HepG2 (cell line): ENCODE results near the gene LRIF1. TPM values are rescaled to one million over a fixed set of nuclear protein-coding genes. Genes with fewer than 3 reads are reported as not detected.

Experiments used
- KLF9 ChIP-seq: IDR thresholded peaks from 2 replicates; pipeline ENCODE4 v1.6.1; 2016; ENCODE audit warnings: low read depth
- MEF2D ChIP-seq: sonication (generic); formaldehyde crosslinking; IDR thresholded peaks from 2 replicates; pipeline ENCODE4 v1.5.1; 2020; ENCODE audit warnings: mild to moderate bottlenecking, missing genetic modification reagents
- PRMT3 ChIP-seq: sonication (generic); formaldehyde crosslinking; IDR thresholded peaks from 2 replicates; pipeline ENCODE4 v1.8.1; 2022; ENCODE audit warnings: low read depth, mild to moderate bottlenecking, moderate library complexity, missing genetic modification reagents, borderline replicate concordance
- SKIL ChIP-seq: sonication (generic); formaldehyde crosslinking; IDR thresholded peaks from 2 replicates; pipeline ENCODE4 v1.8.0; 2022; ENCODE audit warnings: missing genetic modification reagents, mild to moderate bottlenecking, moderate library complexity, borderline replicate concordance
- ZBTB39 ChIP-seq: sonication (generic); formaldehyde crosslinking; IDR thresholded peaks from 2 replicates; pipeline ENCODE4 v1.5.0; 2020; ENCODE audit warnings: missing genetic modification reagents
- ZNF549 ChIP-seq: sonication (generic); formaldehyde crosslinking; IDR thresholded peaks from 2 replicates; pipeline ENCODE4 v1.5.0; 2020; ENCODE audit warnings: missing genetic modification reagents
- polyA plus RNA-seq, 8 experiments: library from polyadenylated mRNA; depleted of rRNA in 3 of 8; stranded (reverse) in 7 of 8; unstranded in 1 of 8; fragments of >200 nt; fragmentation: Illumina TruSeq in 4 of 8; extraction: Trizol in 4 of 8; gene quantifications; 2 replicates each; pipeline versions ENCODE4 v1.2.1 to v1.2.3, GENCODE V29; 2011 to 2016; ENCODE audit warnings: low read depth in 4 of 8, missing spikeins in 1 of 8, mixed read lengths in 1 of 8; ENCODE audit not compliant: insufficient read depth in 1 of 8
- total RNA-seq, 5 experiments: library from RNA; depleted of rRNA; stranded (reverse); fragments of >200 nt; fragmentation: Illumina TruSeq; extraction: Trizol; gene quantifications; 2 replicates each; pipeline ENCODE4 v1.2.3, GENCODE V29; 2016; ENCODE audit warnings: low read depth in 1 of 5
- TF ChIP-seq, protein P1 (sequence below): IDR thresholded peaks from 2 replicates; pipeline ENCODE4 v1.6.1; 2016

Gene LRIF1
- total and polyA plus RNA-seq, 2 of the 13 experiments (the other 11 are each of a cell fraction or from before 2014, with no cell fraction given) = 18.4 to 42.4 TPM

- TF ChIP-seq PRMT3 (CRISPR knock-in tag) (no peak), MEF2D (CRISPR knock-in tag) (no peak), ZNF549 (CRISPR knock-in tag) (no peak), KLF9 (CRISPR knock-in tag) (no peak), ZBTB39 (CRISPR knock-in tag) (no peak), SKIL (CRISPR knock-in tag) (no peak)
- TF ChIP-seq, protein P1, sequence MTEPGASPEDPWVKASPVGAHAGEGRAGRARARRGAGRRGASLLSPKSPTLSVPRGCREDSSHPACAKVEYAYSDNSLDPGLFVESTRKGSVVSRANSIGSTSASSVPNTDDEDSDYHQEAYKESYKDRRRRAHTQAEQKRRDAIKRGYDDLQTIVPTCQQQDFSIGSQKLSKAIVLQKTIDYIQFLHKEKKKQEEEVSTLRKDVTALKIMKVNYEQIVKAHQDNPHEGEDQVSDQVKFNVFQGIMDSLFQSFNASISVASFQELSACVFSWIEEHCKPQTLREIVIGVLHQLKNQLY (CRISPR knock-in tag) = no peak
Measured at GRCh38 chr1:110903853-110904500, 59.7 kb downstream of the LRIF1 start (continued).
